T-cell (primary cell): Measurements from ENCODE around the gene KIF17. TPM values are rescaled to one million over a fixed set of nuclear protein-coding genes. Genes with fewer than 3 reads are reported as not detected.

ENCODE experiments used
- ATAC-seq, 4 experiments: fragments of 200-7000 bp in 3 of 4; fragments of 150-1000 bp in 1 of 4; cut with Tn5 transposase; replicated peaks in 1 of 4; 1 replicate in 3 of 4; 2 replicates in 1 of 4; pipeline ENCODE4 v1.10.0; 2021; ENCODE audit warnings: moderate library complexity in 3 of 4, mild to moderate bottlenecking in 2 of 4, moderate number of reproducible peaks in 1 of 4
- CTCF ChIA-PET, 2 donors: fragments of 300-600 bp; sonication (Branson Sonifier 250); formaldehyde crosslinking; loops; one replicate each; lab custom pipeline; 2022; ENCODE audit warnings: antibody characterized with exemption in 2 of 2; lab: Charles Lee
- POLR2A ChIA-PET, 2 donors: fragments of 300-600 bp; sonication (Branson Sonifier 250); formaldehyde crosslinking; loops; one replicate each; lab custom pipeline; 2022; ENCODE audit warnings: antibody characterized with exemption in 2 of 2; lab: Charles Lee
- DNase-seq, 35 experiments: peaks; one replicate each; pipeline versions ENCODE4 v3.0.0 to v3.0.0-alpha.2; 2013 to 2023
- H3K27ac ChIP-seq: one replicate; pipeline ENCODE4 v1.5.1; 2013; ENCODE audit warnings: low read length
- H3K27me3 ChIP-seq, 2 experiments: replicated peaks in 1 of 2; 1 replicate in 1 of 2; 2 replicates in 1 of 2; pipeline versions ENCODE4 v1.6.1 to v1.7.0; 2013; ENCODE audit warnings: low read length in 1 of 2, mixed read lengths in 1 of 2; ENCODE audit not compliant: control insufficient read depth in 2 of 2, insufficient read depth in 2 of 2; ENCODE audit errors: extremely low read depth in 1 of 2
- H3K36me3 ChIP-seq, 2 donors: 1 replicate in 1 of 2; 2 replicates in 1 of 2; pipeline versions ENCODE4 v1.6.1 to v1.7.0; 2013; ENCODE audit warnings: low read length in 1 of 2; ENCODE audit not compliant: control insufficient read depth in 2 of 2, insufficient read depth in 1 of 2; ENCODE audit errors: extremely low read depth in 1 of 2
- H3K4me1 ChIP-seq, 2 experiments: 1 replicate in 1 of 2; 2 replicates in 1 of 2; pipeline versions ENCODE4 v1.6.1 to v1.7.0; 2013; ENCODE audit warnings: low read length in 2 of 2, mixed read lengths in 1 of 2; ENCODE audit not compliant: insufficient read depth in 2 of 2, control insufficient read depth in 1 of 2; ENCODE audit errors: extremely low read depth in 1 of 2
- H3K4me3 ChIP-seq, 2 donors: 1 replicate in 1 of 2; 2 replicates in 1 of 2; pipeline versions ENCODE4 v1.5.1 to v1.7.0; 2013; ENCODE audit warnings: mild to moderate bottlenecking in 2 of 2, low read length in 1 of 2, moderate library complexity in 1 of 2; ENCODE audit not compliant: control insufficient read depth in 1 of 2; ENCODE audit errors: extremely low read depth in 1 of 2
- H3K9me3 ChIP-seq: 2 replicates; pipeline ENCODE4 v1.7.0; 2013
- H3K27ac Mint-ChIP-seq, 2 donors: one replicate each; pipeline ENCODE4 v1.8.0; 2020 to 2021; ENCODE audit warnings: mild to moderate bottlenecking in 2 of 2, mixed read lengths in 2 of 2
- H3K27me3 Mint-ChIP-seq, 2 donors: one replicate each; pipeline ENCODE4 v1.8.0; 2021 to 2022; ENCODE audit warnings: mixed read lengths in 2 of 2
- H3K36me3 Mint-ChIP-seq: one replicate; pipeline ENCODE4 v1.8.0; 2021; ENCODE audit warnings: mixed read lengths
- H3K4me1 Mint-ChIP-seq, 3 donors: one replicate each; pipeline ENCODE4 v1.8.0; 2020 to 2022; ENCODE audit warnings: mixed read lengths in 3 of 3, mild to moderate bottlenecking in 1 of 3
- H3K4me3 Mint-ChIP-seq, 3 donors: one replicate each; pipeline ENCODE4 v1.8.0; 2020 to 2022; ENCODE audit warnings: mild to moderate bottlenecking in 3 of 3, mixed read lengths in 3 of 3, moderate library complexity in 3 of 3
- H3K9me3 Mint-ChIP-seq, 3 donors: one replicate each; pipeline ENCODE4 v1.8.0; 2020 to 2022; ENCODE audit warnings: mixed read lengths in 3 of 3
- WGBS: methylation state at CpG from one replicate; pipeline ENCODE4 v1.1.5; 2013; ENCODE audit warnings: missing lambda C conversion rate; ENCODE audit not compliant: insufficient coverage; 5-methylcytosine and 5-hydroxymethylcytosine counted together
- total RNA-seq, 35 experiments: library from RNA in 6 of 35; stranded (reverse) in 6 of 35; fragments of 120-200 nt in 1 of 35; gene quantifications; one replicate each; pipeline versions ENCODE4 v1.2.1 to v1.2.4 and lab custom pipeline; 2013 to 2026

Gene KIF17
- total RNA-seq, 5 donors from 2014 or later (not counting 1 experiment from before 2014, with no cell fraction given), result not detected

GRCh38 chr1:20728371-20729154 is 10.8 kb upstream of the KIF17 start:
- H3K4me1 Mint-ChIP-seq, result peaks cover 12 to 19% (median 19%) of the 10 kb centered on the region in 3 donors
- Histone ChIP-seq H3K27ac (no peak overlapping the region), H3K4me3 (no peak overlapping the region), H3K27me3 (peaks cover 8 to 57% of the 10 kb centered on the region in 2 experiments), H3K36me3 (no peaks in the 10 kb centered on the region), H3K4me1 (peaks cover 3 to 30% of the 10 kb centered on the region in 2 experiments), H3K9me3 (no peaks in the 10 kb centered on the region)
- peak in 2 of 35 experiments; percentile 3 to 20 for DNase-seq
- CTCF ChIA-PET, result no interaction called here
- H3K27me3 Mint-ChIP-seq, result peaks cover 0 to 29% of the 10 kb centered on the region in 2 donors
- H3K27ac Mint-ChIP-seq, result no peak overlapping the region
- 100% methylated on average over 3 of the region's 9 CpGs for WGBS
- POLR2A ChIA-PET, result no interaction called here
- H3K4me3 Mint-ChIP-seq, result no peak overlapping the region
- H3K9me3 Mint-ChIP-seq, result no peaks in the 10 kb centered on the region
- H3K36me3 Mint-ChIP-seq, result no peaks in the 10 kb centered on the region
- ATAC-seq, result no peak

GRCh38 chr1:20727746-20728316 is 10.0 kb upstream of the KIF17 start:
- Histone ChIP-seq H3K27me3 (peaks cover 6 to 54% of the 10 kb centered on the region in 2 experiments), H3K9me3 (no peaks in the 10 kb centered on the region), H3K36me3 (no peaks in the 10 kb centered on the region), H3K4me3 (no peak overlapping the region), H3K27ac (no peak overlapping the region), H3K4me1 (peaks cover 3 to 23% of the 10 kb centered on the region in 2 experiments)
- Mint-ChIP-seq H3K27ac (no peak overlapping the region), H3K36me3 (no peaks in the 10 kb centered on the region), H3K27me3 (peaks cover 0 to 29% of the 10 kb centered on the region in 2 donors), H3K9me3 (no peaks in the 10 kb centered on the region), H3K4me1 (peaks cover 6 to 13% (median 12%) of the 10 kb centered on the region in 3 donors), H3K4me3 (no peak overlapping the region)
- ChIA-PET CTCF (interaction anchor here in 1 of 2 donors (0.5 kb wide), 1 partner anchor 1069 kb away, joined by 5 read pairs; no protein-coding TSS in a partner anchor), POLR2A (no interaction called here)
- DNase-seq (peak in 1 of 35 experiments; percentile 17), ATAC-seq (no peak)
- WGBS, result 74% methylated on average over 11 of the region's 13 CpGs

GRCh38 chr1:20726932-20727745 is 9.3 kb upstream of the KIF17 start:
- Histone ChIP-seq H3K9me3 (no peaks in the 10 kb centered on the region), H3K27ac (no peak overlapping the region), H3K36me3 (no peaks in the 10 kb centered on the region), H3K27me3 (peaks cover 6 to 50% of the 10 kb centered on the region in 2 experiments), H3K4me1 (peaks cover 0 to 16% of the 10 kb centered on the region in 2 experiments), H3K4me3 (no peak overlapping the region)
- Mint-ChIP-seq H3K9me3 (no peaks in the 10 kb centered on the region), H3K27ac (no peak overlapping the region), H3K36me3 (no peaks in the 10 kb centered on the region), H3K27me3 (peaks cover 0 to 25% of the 10 kb centered on the region in 2 donors), H3K4me3 (no peak overlapping the region), H3K4me1 (peaks cover 0 to 8% (median 7%) of the 10 kb centered on the region in 3 donors)
- WGBS, result 95% methylated on average over 4 of the region's 17 CpGs
- ChIA-PET POLR2A (no interaction called here), CTCF (interaction anchor here in 1 of 2 donors (0.5 kb wide), 1 partner anchor 1068 kb away, joined by 5 read pairs; no protein-coding TSS in a partner anchor)
- peak in 2 of 35 experiments; percentile 10 to 11 for DNase-seq
- ATAC-seq, result no peak

GRCh38 chr1:20726118-20726911 is 8.5 kb upstream of the KIF17 start:
- POLR2A ChIA-PET, result no interaction called here
- peaks cover 0 to 24% of the 10 kb centered on the region in 2 donors for H3K27me3 Mint-ChIP-seq
- Histone ChIP-seq H3K27ac (no peak overlapping the region), H3K36me3 (no peaks in the 10 kb centered on the region), H3K4me1 (peaks cover 0 to 12% of the 10 kb centered on the region in 2 experiments), H3K9me3 (no peaks in the 10 kb centered on the region), H3K27me3 (peaks cover 6 to 45% of the 10 kb centered on the region in 2 experiments), H3K4me3 (no peak overlapping the region)
- peak in 2 of 35 experiments; percentile 7 to 16 for DNase-seq
- H3K36me3 Mint-ChIP-seq, result no peaks in the 10 kb centered on the region
- WGBS, result 90% methylated on average over 21 of the region's 25 CpGs
- no peak for ATAC-seq
- H3K9me3 Mint-ChIP-seq, result no peaks in the 10 kb centered on the region
- CTCF ChIA-PET, result no interaction called here
- H3K4me3 Mint-ChIP-seq, result no peak overlapping the region
- H3K4me1 Mint-ChIP-seq, result peaks cover 0 to 6% (median 6%) of the 10 kb centered on the region in 3 donors
- no peak overlapping the region for H3K27ac Mint-ChIP-seq

- 86% methylated on average over 24 of the region's 29 CpGs for WGBS
- Mint-ChIP-seq H3K4me3 (no peak overlapping the region), H3K27me3 (peaks cover 0 to 17% of the 10 kb centered on the region in 2 donors), H3K36me3 (no peaks in the 10 kb centered on the region), H3K4me1 (peaks cover 0 to 5% (median 4%) of the 10 kb centered on the region in 3 donors), H3K27ac (no peak overlapping the region), H3K9me3 (no peaks in the 10 kb centered on the region)
- Histone ChIP-seq H3K4me1 (peaks cover 0 to 4% of the 10 kb centered on the region in 2 experiments), H3K9me3 (no peaks in the 10 kb centered on the region), H3K36me3 (no peaks in the 10 kb centered on the region), H3K27ac (no peak overlapping the region), H3K4me3 (no peak overlapping the region), H3K27me3 (peaks cover 4 to 36% of the 10 kb centered on the region in 2 experiments)
- POLR2A ChIA-PET, result no interaction called here
- ATAC-seq, result no peak
- DNase-seq, result peak in 1 of 35 experiments; percentile 17
- CTCF ChIA-PET, result no interaction called here
These were observed 7.6 kb upstream of the KIF17 start for GRCh38 chr1:20725189-20726117.
